ENCODE results near the gene SHH.

Gene SHH

DNA sequence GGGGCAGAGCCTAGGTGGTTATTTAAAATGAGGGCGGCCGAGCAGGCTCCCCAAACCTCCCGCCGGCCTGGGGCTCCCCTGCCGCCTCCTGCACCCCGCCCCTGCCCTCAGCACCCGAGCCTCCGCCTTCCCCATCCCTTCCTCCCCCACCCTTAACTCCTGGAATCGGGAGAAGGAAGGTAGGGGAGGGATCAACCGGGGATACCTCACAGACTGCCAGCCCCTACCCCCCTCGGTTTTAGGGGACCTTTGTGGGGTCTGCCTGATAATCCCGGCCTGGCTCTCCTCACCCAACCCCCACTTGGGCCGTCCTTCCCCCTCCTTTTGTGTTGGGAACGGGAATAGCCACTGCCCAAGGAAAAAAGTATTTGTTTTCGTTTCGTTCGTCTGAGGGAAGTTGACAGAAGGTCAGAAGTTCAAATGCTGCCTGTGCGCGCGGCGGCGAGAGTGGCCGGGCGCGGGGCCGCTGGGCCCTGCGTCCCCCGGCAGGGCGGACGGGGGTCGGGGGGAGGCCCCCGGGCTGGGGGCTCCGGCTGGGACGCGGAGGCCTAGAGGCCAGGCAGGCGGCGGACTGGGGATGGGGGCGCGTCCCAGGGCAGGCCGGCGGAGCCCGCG is 2.8 kb downstream of the SHH start:
- H3K9me3 ChIP-seq (replicated peaks; ENCODE audit: insufficient read depth, low read length), result no peaks in the 10 kb centered on the region
- H3K4me1 ChIP-seq (ENCODE audit: low read length), result no peaks in the 10 kb centered on the region
- H3K4me2 ChIP-seq (ENCODE audit: low read depth, low read length), result no peak overlapping the region
- DNase-seq, result no peak
- H3K36me3 ChIP-seq (replicated peaks; ENCODE audit: insufficient read depth, low read length), result no peaks in the 10 kb centered on the region
- H3K27ac ChIP-seq (ENCODE audit: low read length), result no peak overlapping the region
- no peaks in the 10 kb centered on the region for H3F3A ChIP-seq (ENCODE audit: insufficient read depth, low read length)
- H3K9ac ChIP-seq (ENCODE audit: low read length), result no peak overlapping the region
- no peaks in the 10 kb centered on the region for H3K79me2 ChIP-seq (ENCODE audit: low read length)
- H3K27me3 ChIP-seq (replicated peaks; ENCODE audit: insufficient read depth, low read length), result peaks cover 95% of the 10 kb centered on the region
- H3K4me3 ChIP-seq (ENCODE audit: low read length), result no peak overlapping the region
- H2AFZ ChIP-seq (ENCODE audit: low read length), result no peak overlapping the region
- TF ChIP-seq EZH2phosphoT487 (IDR thresholded peaks at IDR 0.05; ENCODE audit: low read length) (no peak), EZH2 (optimal IDR thresholded peaks at IDR 0.05; ENCODE audit: low read depth, low read length) (no peak)
- TF ChIP-seq, protein P1, sequence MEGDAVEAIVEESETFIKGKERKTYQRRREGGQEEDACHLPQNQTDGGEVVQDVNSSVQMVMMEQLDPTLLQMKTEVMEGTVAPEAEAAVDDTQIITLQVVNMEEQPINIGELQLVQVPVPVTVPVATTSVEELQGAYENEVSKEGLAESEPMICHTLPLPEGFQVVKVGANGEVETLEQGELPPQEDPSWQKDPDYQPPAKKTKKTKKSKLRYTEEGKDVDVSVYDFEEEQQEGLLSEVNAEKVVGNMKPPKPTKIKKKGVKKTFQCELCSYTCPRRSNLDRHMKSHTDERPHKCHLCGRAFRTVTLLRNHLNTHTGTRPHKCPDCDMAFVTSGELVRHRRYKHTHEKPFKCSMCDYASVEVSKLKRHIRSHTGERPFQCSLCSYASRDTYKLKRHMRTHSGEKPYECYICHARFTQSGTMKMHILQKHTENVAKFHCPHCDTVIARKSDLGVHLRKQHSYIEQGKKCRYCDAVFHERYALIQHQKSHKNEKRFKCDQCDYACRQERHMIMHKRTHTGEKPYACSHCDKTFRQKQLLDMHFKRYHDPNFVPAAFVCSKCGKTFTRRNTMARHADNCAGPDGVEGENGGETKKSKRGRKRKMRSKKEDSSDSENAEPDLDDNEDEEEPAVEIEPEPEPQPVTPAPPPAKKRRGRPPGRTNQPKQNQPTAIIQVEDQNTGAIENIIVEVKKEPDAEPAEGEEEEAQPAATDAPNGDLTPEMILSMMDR (IDR thresholded peaks at IDR 0.05; ENCODE audit: low read length), result no peak
- no peaks in the 10 kb centered on the region for H3K9me2 ChIP-seq (replicated peaks; ENCODE audit: insufficient read depth, low read length)
- H4K20me1 ChIP-seq (ENCODE audit: insufficient read depth, low read length), result no peaks in the 10 kb centered on the region

DNA sequence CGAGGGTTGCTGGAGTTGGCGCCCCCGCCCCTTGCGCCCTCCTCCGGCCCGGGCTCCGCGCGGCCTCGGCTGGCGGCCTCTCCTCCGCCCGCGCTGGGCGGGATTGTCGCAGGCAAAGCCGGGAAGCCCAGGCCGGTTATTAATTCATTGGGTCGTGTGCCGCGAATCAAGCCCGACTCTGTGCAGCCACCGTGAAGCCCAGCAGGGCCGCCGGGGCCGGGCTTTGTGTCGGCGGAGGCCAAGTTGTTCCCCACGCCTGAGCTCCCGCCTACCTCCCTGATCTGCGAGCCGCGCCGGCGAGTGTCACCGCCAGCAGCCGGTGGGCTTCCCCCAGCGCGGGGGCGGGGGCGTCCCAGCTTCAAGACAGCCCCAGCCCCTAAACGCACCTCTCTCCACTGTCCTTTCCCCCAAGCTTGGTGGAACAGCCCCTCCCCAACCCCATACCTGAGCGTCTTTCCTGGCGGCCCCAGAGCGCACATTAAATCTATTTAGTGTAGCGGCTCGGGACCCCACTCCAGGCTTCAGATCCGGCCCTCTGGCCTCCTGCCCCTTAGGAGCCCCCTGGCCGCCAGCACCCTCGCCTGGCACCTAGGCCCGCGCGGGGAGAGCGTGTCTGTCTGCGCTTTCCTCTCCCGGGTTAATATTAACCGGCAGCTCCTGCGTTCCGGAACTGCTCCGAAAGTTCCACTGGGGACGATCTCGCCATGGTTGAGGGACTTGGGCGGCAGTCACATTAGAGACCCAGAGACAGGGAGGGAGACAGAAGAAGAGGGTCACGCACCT is 3.5 kb downstream of the SHH start:
- Histone ChIP-seq H3K9me3 (replicated peaks; ENCODE audit: insufficient read depth, low read length) (no peaks in the 10 kb centered on the region), H3K36me3 (replicated peaks; ENCODE audit: insufficient read depth, low read length) (no peaks in the 10 kb centered on the region), H4K20me1 (ENCODE audit: insufficient read depth, low read length) (no peaks in the 10 kb centered on the region), H3F3A (ENCODE audit: insufficient read depth, low read length) (no peaks in the 10 kb centered on the region), H3K4me3 (ENCODE audit: low read length) (no peak overlapping the region), H3K27ac (ENCODE audit: low read length) (no peak overlapping the region), H3K79me2 (ENCODE audit: low read length) (no peaks in the 10 kb centered on the region), H3K9me2 (replicated peaks; ENCODE audit: insufficient read depth, low read length) (no peaks in the 10 kb centered on the region), H2AFZ (ENCODE audit: low read length) (no peak overlapping the region), H3K9ac (ENCODE audit: low read length) (no peak overlapping the region), H3K27me3 (replicated peaks; ENCODE audit: insufficient read depth, low read length) (peaks cover 95% of the 10 kb centered on the region), H3K4me2 (ENCODE audit: low read depth, low read length) (no peak overlapping the region), H3K4me1 (ENCODE audit: low read length) (no peaks in the 10 kb centered on the region)
- TF ChIP-seq EZH2phosphoT487 (IDR thresholded peaks at IDR 0.05; ENCODE audit: low read length) (no peak), EZH2 (optimal IDR thresholded peaks at IDR 0.05; ENCODE audit: low read depth, low read length) (no peak)
- TF ChIP-seq, protein P1 (IDR thresholded peaks at IDR 0.05; ENCODE audit: low read length), result no peak
- DNase-seq, result no peak

DNA sequence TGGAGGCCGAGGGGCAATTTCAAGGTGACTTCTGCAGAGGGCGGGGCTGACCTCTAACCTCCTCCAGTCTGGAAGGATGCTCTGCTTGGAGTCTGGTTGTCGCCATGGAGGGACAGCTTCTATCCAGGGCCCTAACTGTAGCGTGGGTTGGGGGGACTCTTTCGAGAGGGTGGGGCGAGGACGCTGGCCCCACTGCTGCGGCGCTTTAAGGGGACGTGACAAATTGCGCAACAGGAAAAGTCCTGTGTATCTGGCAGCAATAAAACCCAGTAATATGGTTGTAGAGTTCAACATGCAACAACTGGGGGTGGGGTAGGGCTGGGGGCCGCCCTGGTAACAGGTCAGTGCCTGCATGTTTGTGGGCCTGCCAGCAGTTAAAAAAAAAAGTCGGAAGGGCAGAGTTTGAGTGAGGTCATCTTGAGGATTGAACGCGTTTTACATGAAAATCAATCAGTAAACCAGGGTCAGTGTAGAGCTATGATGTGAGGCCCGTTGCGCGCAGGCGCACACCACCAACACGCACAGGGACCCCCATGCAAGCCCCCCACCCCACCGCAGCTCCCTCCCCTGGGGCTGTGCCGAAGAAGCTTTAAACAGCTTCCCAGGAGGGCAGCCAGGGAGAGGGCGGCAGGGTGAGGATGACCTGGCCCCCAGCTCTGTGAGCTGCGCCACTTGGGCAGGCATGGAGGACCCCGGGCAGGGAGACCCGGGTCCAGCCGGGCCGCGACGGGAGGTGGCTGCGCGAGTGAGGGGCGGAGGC is 4.3 kb downstream of the SHH start:
- Histone ChIP-seq H4K20me1 (ENCODE audit: insufficient read depth, low read length) (no peaks in the 10 kb centered on the region), H3K9me3 (replicated peaks; ENCODE audit: insufficient read depth, low read length) (no peaks in the 10 kb centered on the region), H3K4me3 (ENCODE audit: low read length) (no peak overlapping the region), H3K4me2 (ENCODE audit: low read depth, low read length) (no peak overlapping the region), H3K36me3 (replicated peaks; ENCODE audit: insufficient read depth, low read length) (no peaks in the 10 kb centered on the region), H3K27ac (ENCODE audit: low read length) (no peak overlapping the region), H3K4me1 (ENCODE audit: low read length) (no peaks in the 10 kb centered on the region), H3K79me2 (ENCODE audit: low read length) (no peaks in the 10 kb centered on the region), H3K9ac (ENCODE audit: low read length) (no peak overlapping the region), H3K27me3 (replicated peaks; ENCODE audit: insufficient read depth, low read length) (peaks cover 89% of the 10 kb centered on the region), H3K9me2 (replicated peaks; ENCODE audit: insufficient read depth, low read length) (no peaks in the 10 kb centered on the region), H3F3A (ENCODE audit: insufficient read depth, low read length) (no peaks in the 10 kb centered on the region), H2AFZ (ENCODE audit: low read length) (no peak overlapping the region)
- DNase-seq, result no peak
- TF ChIP-seq EZH2phosphoT487 (IDR thresholded peaks at IDR 0.05; ENCODE audit: low read length), result no peak
- no peak for TF ChIP-seq EZH2 (optimal IDR thresholded peaks at IDR 0.05; ENCODE audit: low read depth, low read length)

All from MM.1S (cell line).